Renal cortical epithelial cell (primary cell): ENCODE data around the gene GALNT1. TPM values are rescaled to one million over a fixed set of nuclear protein-coding genes. Genes with fewer than 3 reads are reported as not detected.
"Not testable (repeated sequence)": the region's sequence is repeated elsewhere in the genome, so short reads cannot be mapped to it uniquely, and the experiment has no call there.

Experiments used
- DNase-seq: peaks from one replicate; pipeline ENCODE4 v3.0.0-alpha.2; 2011; ENCODE audit warnings: low read depth
- total RNA-seq: library from RNA; depleted of rRNA; stranded (reverse); fragments of >200 nt; gene quantifications from 2 replicates; pipeline ENCODE4 v1.2.3, GENCODE V29; 2014

Gene GALNT1
- 123 and 149 TPM in 2 replicates for total RNA-seq

DNA sequence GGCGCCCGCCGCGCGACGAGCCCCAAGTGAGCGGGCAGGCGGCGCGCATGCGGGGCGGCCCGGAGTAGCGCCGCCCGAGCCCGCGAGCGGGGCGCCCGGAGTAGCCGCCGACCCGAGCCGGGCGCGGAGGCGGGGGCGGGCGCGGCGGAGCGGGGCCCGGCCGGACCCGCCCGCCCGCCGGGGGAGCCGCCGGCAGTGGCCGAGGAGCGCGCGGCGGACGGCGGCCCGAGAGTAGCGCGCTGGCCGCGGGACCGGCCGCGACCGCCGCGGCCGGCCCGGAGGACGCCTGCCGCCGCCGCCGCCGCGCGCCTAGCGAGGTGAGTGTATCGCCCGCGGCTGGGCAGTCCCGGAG is at the start of gene GALNT1:
TSS of gene GALNT1 (plus strand) at position 195 of the 352 bp plus-strand sequence. CDS start 72,923 bp downstream, outside the sequence.
- no peak for DNase-seq

DNA sequence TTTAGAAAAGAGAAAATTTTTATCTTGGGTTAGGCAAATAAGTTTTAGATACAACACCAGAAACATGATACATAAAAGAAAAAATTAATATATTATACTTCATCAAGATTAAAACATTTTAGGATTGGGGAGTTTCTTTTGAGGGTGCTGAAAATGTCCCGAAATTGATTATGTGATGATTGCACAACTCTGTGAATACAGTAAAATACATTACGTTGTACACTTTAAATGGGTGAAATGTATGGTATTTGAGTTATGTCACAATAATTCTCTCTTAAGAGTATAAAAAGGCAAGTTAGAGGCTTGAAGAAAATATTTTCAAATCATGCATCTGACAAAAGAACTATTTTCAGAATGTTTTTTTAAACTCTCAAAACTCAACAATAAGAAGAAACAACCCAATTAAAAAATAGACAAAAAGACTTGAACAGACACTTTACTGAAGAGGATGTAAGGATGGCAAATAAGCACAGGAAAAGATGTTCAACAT is 47.6 kb upstream of the GALNT1 start:
- DNase-seq = no peak

DNA sequence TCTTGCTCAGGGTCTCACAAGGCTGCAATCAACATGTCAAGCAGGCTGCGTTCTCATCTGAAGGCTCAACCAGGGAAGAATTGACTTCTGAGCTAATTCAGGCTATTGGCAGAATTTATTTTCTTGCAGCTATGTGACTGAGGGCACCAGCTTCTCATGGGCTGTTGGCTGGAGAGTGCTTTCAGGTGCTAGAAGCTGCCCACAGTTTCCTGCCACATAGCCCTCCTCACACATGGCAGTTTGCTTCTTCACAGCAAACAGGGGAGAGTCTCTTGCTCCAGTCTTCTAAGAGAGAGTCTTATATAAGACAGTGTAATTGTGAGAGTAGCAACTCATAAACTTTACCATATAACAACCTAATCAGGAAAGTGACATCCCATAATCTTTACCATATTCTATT is 46.2 kb upstream of the GALNT1 start:
- DNase-seq = no peak

DNA sequence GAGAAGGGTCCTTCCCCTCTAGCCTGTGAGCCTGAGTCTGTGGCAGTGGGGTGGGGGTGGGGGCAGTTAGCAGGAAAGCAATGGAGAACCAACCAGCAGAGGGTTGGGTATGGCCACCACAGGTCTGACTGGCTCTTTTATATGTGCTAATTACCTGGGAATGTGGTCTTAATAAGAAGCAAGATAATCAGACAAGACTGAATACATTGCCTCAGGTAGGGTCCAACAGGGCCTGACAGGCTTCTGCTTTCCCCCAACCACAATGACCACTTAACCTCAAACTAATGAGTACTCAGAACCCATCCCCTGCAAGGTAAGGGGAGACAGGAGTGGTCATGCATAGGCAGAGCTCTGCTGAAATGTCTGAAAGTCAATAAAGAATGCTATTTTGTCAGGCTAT is 39.2 kb upstream of the GALNT1 start:
- no peak for DNase-seq

DNA sequence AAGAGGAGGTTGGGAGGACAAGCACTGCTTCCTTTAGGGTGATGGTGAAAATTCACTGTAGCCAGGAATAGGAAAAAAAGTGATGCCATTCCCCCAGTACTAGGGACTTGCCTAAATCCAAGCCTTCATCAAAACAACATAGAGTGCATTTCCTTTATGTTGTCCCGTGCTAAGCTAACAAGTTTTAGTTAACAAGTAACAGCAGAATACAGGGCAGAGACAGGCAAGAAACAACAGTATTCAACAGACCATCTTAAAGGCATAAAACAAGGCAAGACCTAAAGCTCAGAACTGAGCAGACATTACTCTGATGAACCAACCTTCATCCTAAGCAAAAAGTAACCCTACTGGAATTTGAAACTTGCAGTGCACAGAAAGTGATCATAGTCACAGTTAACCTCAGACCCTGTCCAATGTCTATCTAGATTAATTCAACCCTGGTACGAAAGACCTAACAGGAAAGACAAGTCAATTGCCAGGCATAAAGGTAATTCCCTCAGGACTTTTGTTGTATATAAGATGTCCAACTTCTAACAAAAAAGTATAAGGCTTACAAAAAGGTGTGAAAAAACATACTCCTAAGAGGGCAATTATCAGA is 34.4 kb upstream of the GALNT1 start:
- peak; percentile 75 for DNase-seq

DNA sequence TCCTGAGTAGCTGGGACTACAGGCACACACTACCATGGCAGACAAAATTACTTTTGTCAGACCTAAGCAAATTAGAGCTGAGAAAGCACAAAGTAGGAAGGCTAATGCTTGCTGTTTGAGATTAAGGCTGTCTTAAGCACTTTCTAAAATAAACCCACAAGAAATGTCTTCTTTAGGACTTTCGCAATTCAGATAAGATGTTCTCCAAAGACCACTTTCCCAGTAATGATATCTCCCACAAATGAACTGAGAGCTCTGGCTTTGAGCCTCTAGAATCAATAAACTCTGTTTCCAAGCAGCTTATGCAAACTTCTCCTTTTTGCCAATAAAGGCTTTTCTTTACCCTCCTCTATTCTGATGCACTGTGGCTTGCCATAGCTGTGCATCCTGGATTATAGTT is 32.0 kb upstream of the GALNT1 start:
- no peak for DNase-seq

DNA sequence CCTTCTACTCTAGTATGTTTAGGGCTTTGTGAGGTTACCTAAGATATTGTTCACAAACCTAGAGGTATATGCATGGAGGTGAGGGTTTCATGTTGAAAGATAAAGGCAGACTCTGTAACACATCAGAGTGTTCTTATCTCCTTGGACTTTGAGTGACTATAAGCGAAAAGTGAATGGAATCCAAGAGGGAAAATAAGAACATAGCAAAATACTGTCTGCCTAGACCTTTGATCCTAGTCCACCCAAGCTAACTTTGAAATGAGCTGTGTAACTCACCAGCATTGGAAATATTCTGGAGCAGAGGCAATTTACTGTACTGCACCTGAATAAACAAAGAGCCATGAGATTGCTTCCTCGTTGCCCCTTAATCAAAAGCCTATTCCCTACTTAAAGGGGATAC is 28.2 kb upstream of the GALNT1 start:
- DNase-seq = no peak

DNA sequence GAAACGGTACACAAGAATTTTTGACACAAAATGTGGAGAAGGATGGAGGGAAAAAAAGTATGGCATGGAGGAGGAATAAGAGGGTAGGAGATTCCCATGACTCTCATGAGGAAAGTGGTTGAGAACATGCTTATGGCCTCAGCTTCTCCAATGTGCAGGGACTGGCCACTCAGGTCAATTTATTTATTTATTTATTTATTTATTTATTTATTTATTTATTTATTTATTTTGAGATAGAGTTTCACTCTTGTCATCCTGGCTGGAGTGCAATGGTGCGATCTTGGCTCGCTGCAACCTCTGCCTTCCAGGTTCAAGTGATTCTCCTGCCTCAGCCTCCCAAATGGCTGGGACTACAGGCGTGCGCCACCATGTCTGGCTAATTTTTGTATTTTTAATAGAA is 26.0 kb upstream of the GALNT1 start:
- DNase-seq = not testable (repeated sequence)

DNA sequence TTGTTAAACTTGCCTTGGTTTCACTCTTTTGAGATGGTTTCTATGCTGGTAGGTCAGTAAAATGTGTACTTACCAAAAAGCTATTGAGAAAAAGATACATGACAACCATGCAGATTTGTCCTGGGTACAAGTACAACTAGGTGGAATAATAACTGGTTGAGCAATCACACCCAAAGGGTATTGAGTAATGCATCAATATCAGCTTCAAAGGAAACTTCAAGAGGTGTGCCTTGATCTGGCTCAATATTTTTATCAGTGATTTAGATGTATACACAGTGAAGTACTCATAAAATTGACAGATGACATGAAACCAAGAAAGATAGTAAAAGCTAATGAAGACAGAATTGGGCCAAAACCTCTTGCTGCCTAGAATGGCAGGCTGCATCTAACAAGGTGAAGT is 21.7 kb upstream of the GALNT1 start:
- DNase-seq = no peak

DNA sequence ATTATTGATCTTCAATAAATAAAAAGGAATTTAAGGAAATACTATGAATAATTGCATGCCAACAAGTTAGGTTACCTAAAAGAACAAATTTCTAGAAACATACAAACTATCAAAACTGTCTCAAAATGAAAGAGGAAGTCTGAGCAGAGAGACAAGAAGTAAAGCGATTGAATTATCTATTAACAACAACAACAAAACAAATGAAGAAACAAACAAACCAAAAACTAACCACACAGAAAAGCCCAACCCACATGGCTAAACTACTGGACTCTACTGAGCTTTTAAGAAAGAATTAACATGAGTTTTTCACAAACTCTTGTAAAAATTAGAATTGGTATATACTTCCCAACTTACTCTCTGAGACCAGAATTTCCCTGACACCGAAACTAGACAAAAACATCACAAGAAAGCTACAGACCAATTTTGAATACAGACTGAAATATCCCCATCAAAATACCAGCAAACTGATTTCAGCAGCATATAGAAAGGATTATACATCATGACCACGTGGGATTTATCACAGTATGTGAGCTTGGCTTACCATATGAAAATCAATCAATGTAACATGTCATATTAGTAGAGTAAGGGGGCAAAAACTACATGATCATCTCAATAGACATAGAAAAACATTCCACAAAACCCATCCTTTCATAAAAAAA is 16.6 kb upstream of the GALNT1 start:
- DNase-seq = no peak

DNA sequence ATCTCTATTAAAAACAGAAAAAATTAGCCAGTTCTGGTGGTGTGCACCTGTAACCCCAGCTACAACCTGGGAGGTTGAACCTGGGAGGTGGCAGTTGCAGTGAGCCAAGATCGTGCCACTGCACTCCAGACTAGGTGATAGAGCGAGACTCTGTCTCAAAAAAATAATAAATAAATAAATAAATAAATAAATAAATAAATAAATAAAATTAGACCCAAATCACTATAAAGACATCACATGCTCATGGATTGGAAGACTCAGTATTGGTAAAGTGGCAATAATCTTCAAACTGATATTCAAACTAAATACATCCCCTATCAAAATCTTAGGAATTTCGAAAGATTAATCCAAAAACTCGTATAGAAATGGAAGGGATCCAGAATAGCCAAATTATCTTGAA is 15.5 kb upstream of the GALNT1 start:
- no peak for DNase-seq

DNA sequence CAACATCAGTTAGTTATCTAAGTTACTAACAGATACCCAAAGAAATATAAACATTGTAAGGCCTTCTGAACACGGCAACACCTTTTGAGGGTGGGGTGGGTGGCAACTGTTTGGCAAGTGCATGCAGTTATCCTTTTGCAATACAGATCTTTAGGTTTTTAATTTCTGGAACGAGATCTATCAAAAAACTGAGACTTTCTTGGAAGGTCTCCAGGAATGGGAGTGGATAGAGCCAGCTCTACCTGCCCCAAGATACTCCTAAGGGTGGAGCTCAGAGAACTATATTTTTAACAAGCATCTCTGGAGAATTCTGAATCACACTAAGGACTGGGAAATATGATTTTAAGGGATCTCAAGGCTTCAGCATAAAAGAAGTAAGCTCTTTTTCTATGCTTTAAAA is 11.4 kb upstream of the GALNT1 start:
- no peak for DNase-seq

DNA sequence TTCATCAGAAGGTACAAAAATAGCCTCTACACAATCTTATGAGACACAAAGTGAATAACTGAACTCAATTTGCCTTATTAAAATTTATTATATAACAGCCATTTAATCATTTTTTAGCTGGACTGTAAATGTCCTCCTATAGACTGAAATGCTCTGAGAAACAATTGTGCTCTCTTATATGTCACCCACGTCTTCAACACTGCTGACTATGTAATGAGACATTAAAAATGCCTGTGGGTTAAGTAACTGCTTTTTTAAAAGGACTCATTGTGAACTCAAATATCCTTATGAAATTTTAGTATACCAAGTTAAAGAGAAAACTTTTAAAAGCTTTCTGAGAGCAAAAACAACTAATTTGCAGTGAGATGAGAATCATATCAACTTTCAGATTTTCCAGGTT is 10.4 kb upstream of the GALNT1 start:
- DNase-seq = no peak

DNA sequence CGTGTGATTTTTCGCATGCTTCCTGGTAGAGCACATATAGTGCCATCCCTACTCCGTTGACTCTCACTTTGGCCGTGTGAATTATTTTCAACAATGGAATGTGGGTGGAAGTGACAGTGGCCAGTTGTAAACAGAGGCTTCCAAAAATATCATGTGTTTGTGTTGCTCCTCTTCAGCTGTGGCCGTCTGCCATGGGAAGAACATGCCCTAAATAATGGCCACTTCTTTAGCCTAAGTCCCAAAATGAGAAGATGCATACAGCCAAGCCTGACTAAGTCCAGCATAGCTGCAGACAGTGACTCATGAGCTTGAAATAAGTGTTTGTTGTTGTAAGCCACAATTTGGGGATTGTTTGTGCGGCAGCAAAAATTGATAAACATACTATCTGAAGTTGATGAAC is 8.9 kb upstream of the GALNT1 start:
- DNase-seq = peak; percentile 27

DNA sequence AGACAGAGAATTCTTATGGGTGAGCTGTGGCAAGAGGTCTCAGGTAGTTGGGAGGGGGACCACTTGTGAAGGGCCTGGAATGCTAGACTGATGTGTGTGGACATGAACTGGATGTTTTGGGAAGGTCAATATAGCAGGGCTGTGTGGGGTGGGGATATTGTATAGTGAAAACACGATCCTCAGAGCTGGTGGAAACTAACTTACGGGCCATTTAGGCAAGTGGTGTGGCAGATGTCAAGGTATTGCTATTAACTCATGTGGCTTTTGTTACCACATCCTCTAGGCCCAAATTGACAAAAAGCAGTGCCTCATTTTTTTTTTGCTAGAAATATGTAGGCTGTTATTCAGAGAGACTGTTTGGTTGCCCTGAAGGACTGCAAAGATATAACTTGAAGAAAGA is 8.0 kb upstream of the GALNT1 start:
- no peak for DNase-seq

DNA sequence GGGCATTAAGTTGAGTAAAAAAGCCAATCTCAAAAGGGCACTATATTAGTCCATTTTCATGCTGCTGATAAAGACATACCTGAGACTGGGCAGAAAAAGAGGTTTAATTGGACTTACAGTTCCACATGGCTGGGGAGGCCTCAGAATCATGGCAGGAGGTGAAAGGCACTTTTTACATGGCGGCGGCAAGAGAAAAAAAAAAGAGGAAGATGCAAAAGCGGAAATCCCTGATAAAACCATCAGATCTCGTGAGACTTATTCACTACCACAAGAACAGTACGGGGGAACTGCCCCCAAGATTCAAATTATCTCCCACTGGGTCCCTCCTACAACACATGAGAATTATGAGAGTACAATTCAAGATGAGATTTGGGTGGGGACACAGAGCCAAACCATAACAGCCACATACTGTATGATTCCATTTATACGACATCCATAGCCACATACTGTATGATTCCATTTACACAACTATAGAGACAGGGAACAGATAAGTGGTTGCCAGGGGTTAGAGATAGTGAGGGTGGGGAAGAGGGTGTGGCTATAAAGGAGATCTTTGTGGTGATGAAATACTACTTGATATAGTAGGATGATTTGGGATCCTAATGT is 5.2 kb upstream of the GALNT1 start:
- not testable (repeated sequence) for DNase-seq

DNA sequence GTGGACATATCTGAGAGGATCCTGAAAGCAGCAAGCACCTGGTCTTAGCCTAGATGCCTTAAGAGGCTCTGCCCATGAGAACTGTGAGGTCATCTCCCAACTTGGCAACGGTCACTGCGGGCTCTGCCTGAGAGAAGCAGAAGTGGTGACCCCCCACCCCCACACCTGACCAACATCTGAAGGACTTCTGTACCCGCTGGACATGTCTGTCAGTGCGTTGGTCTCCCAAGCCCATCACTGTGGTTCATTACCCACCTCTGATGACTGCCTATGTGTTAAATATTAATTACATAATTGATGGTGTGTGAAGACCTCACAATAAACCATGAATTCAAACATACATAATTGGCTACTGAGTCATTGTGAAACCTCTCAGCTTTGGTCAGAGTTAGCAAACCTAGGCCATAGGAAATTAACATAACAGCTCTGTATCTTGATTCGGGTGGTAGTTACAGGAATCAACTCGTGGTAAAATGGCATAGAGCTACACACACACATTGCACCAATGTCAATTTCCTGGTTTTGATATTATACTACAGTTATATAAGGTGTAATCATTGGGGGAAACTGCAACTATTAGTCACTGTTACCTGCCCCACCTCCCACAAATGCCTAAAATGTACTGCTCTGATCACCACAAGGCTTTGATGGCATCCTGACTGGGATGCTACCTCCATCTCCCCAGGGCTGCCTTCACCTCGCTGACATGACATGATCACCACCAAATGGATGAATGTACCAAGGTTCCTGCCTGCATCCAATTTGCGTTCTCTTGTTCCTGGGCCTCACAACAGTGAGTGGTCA is 4.3 kb upstream of the GALNT1 start:
- DNase-seq = peak; percentile 100

DNA sequence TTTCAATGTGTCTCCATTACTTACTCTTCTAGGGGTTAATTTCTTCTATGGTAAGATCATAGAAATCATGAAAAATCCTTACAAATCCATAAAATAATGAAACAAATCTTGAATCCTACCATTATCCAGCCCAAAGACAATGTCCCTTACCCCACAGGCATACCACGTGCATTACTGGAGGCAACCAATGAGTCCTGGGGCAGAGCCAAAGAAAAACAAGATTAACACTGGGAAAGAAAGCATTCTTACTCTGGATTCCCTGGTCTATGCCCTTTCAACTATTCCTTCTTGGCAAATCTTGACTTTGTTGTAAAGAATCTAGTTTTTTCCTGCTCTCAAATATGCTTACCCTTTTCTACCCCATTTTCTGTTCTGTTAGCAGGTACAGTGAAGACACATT is 3.1 kb upstream of the GALNT1 start:
- DNase-seq = peak; percentile 65

DNA sequence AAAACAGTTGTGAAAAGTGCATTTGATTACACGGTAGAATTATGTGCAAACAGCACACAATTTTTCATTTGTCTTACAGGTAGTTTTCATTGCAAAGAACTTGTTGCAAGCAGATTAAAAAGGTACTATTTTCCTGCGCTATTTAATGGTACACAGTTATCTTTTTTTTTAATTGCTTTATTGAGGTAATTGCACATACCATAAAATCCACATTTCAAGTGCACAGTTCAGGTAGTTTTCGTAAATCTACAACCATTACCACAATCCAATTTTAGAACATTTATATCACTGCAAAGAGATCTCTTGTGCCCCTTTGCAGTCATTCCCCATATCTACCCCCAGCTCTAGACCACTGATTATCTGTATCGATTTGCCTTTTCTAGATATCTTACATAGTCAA is 2.6 kb upstream of the GALNT1 start:
- DNase-seq = no peak

DNA sequence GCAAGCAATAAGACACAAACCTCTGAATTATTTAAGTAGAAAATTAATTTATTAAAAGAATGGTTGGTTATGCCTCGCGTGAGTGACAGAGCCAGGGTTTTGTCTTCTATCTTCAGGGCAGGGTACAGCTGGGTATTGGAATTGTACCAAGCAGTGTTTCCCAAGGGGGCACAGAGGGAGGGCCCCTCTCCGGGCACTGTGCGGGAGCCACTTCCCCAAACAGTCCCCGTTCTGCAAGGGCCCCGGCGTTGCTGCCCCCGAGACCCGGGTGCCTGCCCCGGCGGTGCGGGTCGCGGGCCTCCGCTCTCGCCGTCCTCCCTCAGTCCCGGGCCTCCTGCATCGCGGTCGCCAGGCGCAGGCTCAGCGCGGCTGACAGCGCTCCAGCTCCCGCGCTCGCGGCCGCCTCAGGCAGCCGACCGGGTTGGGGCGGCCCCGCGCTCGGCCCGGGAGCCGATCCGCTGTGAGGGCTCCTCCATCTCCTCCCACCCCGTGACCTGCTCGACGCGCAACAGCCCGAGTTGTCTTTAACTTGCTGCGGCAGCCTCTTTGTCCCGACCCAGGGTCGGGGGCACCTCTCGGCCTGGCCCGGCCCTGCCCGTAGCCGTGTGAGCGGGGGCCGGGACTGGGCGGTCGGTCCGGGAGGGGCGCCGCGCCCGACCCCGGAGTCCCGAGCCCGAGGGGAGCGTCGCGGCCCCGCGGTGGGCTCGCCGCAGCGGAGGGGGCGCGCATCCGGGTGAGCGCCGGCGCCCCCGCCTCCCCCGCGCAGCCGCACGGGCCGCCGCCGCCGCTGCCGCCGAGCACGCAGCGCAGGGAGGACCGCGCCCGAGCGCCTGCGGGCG is 620 bp upstream of the GALNT1 start:
- DNase-seq = no peak

DNA sequence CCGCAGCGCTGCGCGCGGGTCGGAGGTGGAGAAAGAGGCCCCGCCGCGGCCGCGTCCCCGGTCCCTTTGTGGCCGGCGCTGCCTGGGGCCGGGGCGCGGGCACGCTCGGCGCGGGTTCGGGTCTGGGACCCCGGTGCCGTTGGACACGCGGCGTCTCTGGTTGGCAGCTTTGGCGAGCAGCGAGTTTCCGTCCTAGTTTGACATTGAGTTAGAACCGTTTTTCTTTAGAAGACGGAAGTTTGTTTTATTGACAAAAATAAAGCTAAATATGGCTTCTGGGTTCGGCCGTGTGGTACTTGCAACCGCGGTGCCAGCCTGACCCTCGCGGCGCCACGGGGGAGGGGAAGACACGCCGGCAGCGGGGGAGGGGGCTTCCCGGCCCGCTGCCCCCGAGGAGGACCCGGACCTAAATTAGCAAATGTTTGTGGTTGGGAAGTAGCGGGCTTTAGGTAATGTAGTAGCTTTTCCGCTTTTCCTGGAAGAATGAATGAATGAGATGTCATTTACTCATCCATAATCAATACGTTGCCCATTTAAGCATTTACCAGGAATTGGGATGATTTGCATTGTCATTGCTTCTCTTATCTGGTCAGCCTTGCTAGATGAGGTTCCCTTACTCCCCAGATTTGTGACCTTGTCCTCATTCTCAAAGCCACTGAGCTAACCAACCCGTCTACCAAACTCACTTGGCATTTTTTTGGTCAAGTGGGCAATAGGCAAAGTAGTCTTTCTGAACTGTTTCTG is 530 bp downstream of the GALNT1 start:
- no peak for DNase-seq
